Measurements from ENCODE around the gene PLAA. TPM values are rescaled to one million over a fixed set of nuclear protein-coding genes. Genes with fewer than 3 reads are reported as not detected.

The PLAA gene
- total and polyA plus RNA-seq, 12 donors, result 9.1 to 40.4 (median 32.0) TPM

GRCh38 chr9:26937816-26938371 is 9.1 kb downstream of the PLAA start:
- intact Hi-C loops (cut with DNase I), result loop anchor here in 1 of 10 donors (10.0 kb wide), 1 partner anchor 1117 kb away; no protein-coding TSS in a partner anchor
- H3K4me3 ChIP-seq, result no peak overlapping the region
- peaks cover 0 to 23% (median 5%) of the 10 kb centered on the region in 11 donors for H3K9me3 ChIP-seq
- peaks cover 0 to 34% (median 4%) of the 10 kb centered on the region in 9 donors for H3K4me1 ChIP-seq
- no peaks in the 10 kb centered on the region for H3K27me3 ChIP-seq
- H3K27ac ChIP-seq, result no peak overlapping the region
- ATAC-seq, result no peak
- no peak for DNase-seq
- peaks cover 0 to 15% (median 0%) of the 10 kb centered on the region in 9 donors for H3K36me3 ChIP-seq
- WGBS, 2 donors, result 98 to 99% methylated on average over 3 of the region's 3 CpGs
- TF ChIP-seq CTCF (IDR thresholded peaks at IDR 0.05), result no peak

GRCh38 chr9:26935847-26936246 is 11.2 kb downstream of the PLAA start:
- Histone ChIP-seq H3K4me1 (peaks cover 0 to 22% (median 4%) of the 10 kb centered on the region in 9 donors), H3K9me3 (peaks cover 0 to 23% (median 5%) of the 10 kb centered on the region in 11 donors), H3K27me3 (no peaks in the 10 kb centered on the region), H3K36me3 (peaks cover 0 to 35% (median 0%) of the 10 kb centered on the region in 9 donors), H3K27ac (no peak overlapping the region), H3K4me3 (no peak overlapping the region)
- DNase-seq (no peak), ATAC-seq (no peak)
- TF ChIP-seq CTCF (IDR thresholded peaks at IDR 0.05), result no peak
- intact Hi-C loops (cut with DNase I), result loop anchor here in 1 of 10 donors (10.0 kb wide), 1 partner anchor 1119 kb away; no protein-coding TSS in a partner anchor

- no peak for DNase-seq
- no peak for ATAC-seq
- H3K36me3 ChIP-seq, result peaks cover 0 to 91% (median 35%) of the 10 kb centered on the region in 9 donors
- no peak overlapping the region for H3K4me3 ChIP-seq
- H3K9me3 ChIP-seq, result no peaks in the 10 kb centered on the region
- no peak overlapping the region for H3K27ac ChIP-seq
- TF ChIP-seq CTCF (IDR thresholded peaks at IDR 0.05), result no peak
- H3K27me3 ChIP-seq, result no peaks in the 10 kb centered on the region
- WGBS, 2 donors, result 97% methylated on average over 8 of the region's 8 CpGs
- no peaks in the 10 kb centered on the region for H3K4me1 ChIP-seq
- intact Hi-C loops (cut with DNase I), result no loop called here
Observed at GRCh38 chr9:26928902-26929495, 18.0 kb downstream of the PLAA start.

GRCh38 chr9:26925609-26926008 is 21.4 kb downstream of the PLAA start:
- no peaks in the 10 kb centered on the region for H3K4me1 ChIP-seq
- TF ChIP-seq CTCF (IDR thresholded peaks at IDR 0.05), result no peak
- ATAC-seq, result no peak
- H3K4me3 ChIP-seq, result no peak overlapping the region
- no peaks in the 10 kb centered on the region for H3K9me3 ChIP-seq
- no peaks in the 10 kb centered on the region for H3K27me3 ChIP-seq
- peaks cover 0 to 96% (median 62%) of the 10 kb centered on the region in 9 donors for H3K36me3 ChIP-seq
- WGBS, 2 donors, result 96% methylated on average over 4 of the region's 4 CpGs
- no peak overlapping the region for H3K27ac ChIP-seq
- intact Hi-C loops (cut with DNase I), result no loop called here
- DNase-seq, result no peak

Data from heart right ventricle (tissue), 16 donors.